ENCODE data around the gene DNM3.

- no peak for TF ChIP-seq CTCF (IDR thresholded peaks at IDR 0.05; ENCODE audit: insufficient read depth, low read length, poor library complexity, severe bottlenecking)
- TF ChIP-seq EZH2phosphoT487 (conservative IDR thresholded peaks at IDR 0.05; ENCODE audit: low read length) = no peak
Measured at GRCh38 chr1:172416496-172417035, 575.3 kb downstream of the DNM3 start.
